ENCODE measurements around the gene ZBTB42. TPM values are rescaled to one million over a fixed set of nuclear protein-coding genes. Genes with fewer than 3 reads are reported as not detected.

Gene ZBTB42
- total RNA-seq, 1 experiment from 2014 or later: 9.2 TPM

- ChIA-PET CTCF (no interaction called here), POLR2A (ENCODE audit: unreplicated experiment) (no interaction called here)
- no peaks in the 10 kb centered on the region for H3K9me2 ChIP-seq (replicated peaks; ENCODE audit: low read length)
- no peak overlapping the region for H3K27ac ChIP-seq (ENCODE audit: low read length)
- H3K27me3 ChIP-seq (ENCODE audit: low read length): no peaks in the 10 kb centered on the region
- BruUV-seq (replicated peaks): no TSS peak
- intact Hi-C loops (cut with micrococcal nuclease): no loop called here
- peaks cover 5% of the 10 kb centered on the region; the same call in 1 of the 2 replicates for H3K36me3 ChIP-seq (ENCODE audit: low read depth, low read length)
- H2AFZ ChIP-seq (ENCODE audit: low read length): no peak overlapping the region
- no peak overlapping the region for H3K9ac ChIP-seq (ENCODE audit: low read length)
- H3K4me1 ChIP-seq (ENCODE audit: insufficient read depth, low read length): no peaks in the 10 kb centered on the region
- H3F3A ChIP-seq (ENCODE audit: low read length, unreplicated experiment): no peaks in the 10 kb centered on the region
- TF ChIP-seq EZH2 (IDR thresholded peaks at IDR 0.05; ENCODE audit: low read length, unreplicated experiment): no peak
- TF ChIP-seq CTCF (conservative IDR thresholded peaks at IDR 0.05; ENCODE audit: low read depth, low read length): no peak
- no peak for TF ChIP-seq EZH2phosphoT487 (IDR thresholded peaks at IDR 0.05; ENCODE audit: borderline replicate concordance, low read length)
- no peaks in the 10 kb centered on the region for H3K9me3 ChIP-seq (ENCODE audit: low read length)
- no peak overlapping the region for H3K4me2 ChIP-seq (ENCODE audit: low read length)
- ATAC-seq (no peak), DNase-seq (no peak)
- H4K20me1 ChIP-seq (ENCODE audit: low read length): no peaks in the 10 kb centered on the region
- H3K79me2 ChIP-seq (ENCODE audit: low read length): no peaks in the 10 kb centered on the region
- no peak overlapping the region for H3K4me3 ChIP-seq (ENCODE audit: low read length)
These were observed 23.1 kb upstream of the ZBTB42 start for GRCh38 chr14:104777808-104778249.

- Histone ChIP-seq H4K20me1 (ENCODE audit: low read length) (no peaks in the 10 kb centered on the region), H3K4me2 (ENCODE audit: low read length) (no peak overlapping the region), H3K79me2 (ENCODE audit: low read length) (no peaks in the 10 kb centered on the region), H3K27ac (ENCODE audit: low read length) (no peak overlapping the region), H3K36me3 (ENCODE audit: low read depth, low read length) (no peaks in the 10 kb centered on the region), H3K9me2 (replicated peaks; ENCODE audit: low read length) (no peaks in the 10 kb centered on the region), H3K9me3 (ENCODE audit: low read length) (no peaks in the 10 kb centered on the region), H3K27me3 (ENCODE audit: low read length) (no peaks in the 10 kb centered on the region), H3K9ac (ENCODE audit: low read length) (no peak overlapping the region), H3K4me3 (ENCODE audit: low read length) (no peak overlapping the region), H2AFZ (ENCODE audit: low read length) (no peak overlapping the region), H3K4me1 (ENCODE audit: insufficient read depth, low read length) (no peaks in the 10 kb centered on the region), H3F3A (ENCODE audit: low read length, unreplicated experiment) (no peaks in the 10 kb centered on the region)
- ChIA-PET CTCF (no interaction called here), POLR2A (ENCODE audit: unreplicated experiment) (no interaction called here)
- intact Hi-C loops (cut with micrococcal nuclease): no loop called here
- no TSS peak for BruUV-seq (replicated peaks)
- ATAC-seq (no peak), DNase-seq (no peak)
- TF ChIP-seq EZH2phosphoT487 (IDR thresholded peaks at IDR 0.05; ENCODE audit: borderline replicate concordance, low read length) (no peak), CTCF (conservative IDR thresholded peaks at IDR 0.05; ENCODE audit: low read depth, low read length) (no peak), EZH2 (IDR thresholded peaks at IDR 0.05; ENCODE audit: low read length, unreplicated experiment) (no peak)
These were observed 22.1 kb upstream of the ZBTB42 start for GRCh38 chr14:104778694-104779331.

GRCh38 chr14:104779776-104780512 is 21.0 kb upstream of the ZBTB42 start:
- Histone ChIP-seq H4K20me1 (ENCODE audit: low read length) (no peaks in the 10 kb centered on the region), H3K4me1 (ENCODE audit: insufficient read depth, low read length) (no peaks in the 10 kb centered on the region), H3K27me3 (ENCODE audit: low read length) (no peaks in the 10 kb centered on the region), H3F3A (ENCODE audit: low read length, unreplicated experiment) (no peaks in the 10 kb centered on the region), H3K9me3 (ENCODE audit: low read length) (no peaks in the 10 kb centered on the region), H2AFZ (ENCODE audit: low read length) (no peak overlapping the region), H3K9me2 (replicated peaks; ENCODE audit: low read length) (no peaks in the 10 kb centered on the region), H3K4me3 (ENCODE audit: low read length) (no peak overlapping the region), H3K4me2 (ENCODE audit: low read length) (no peak overlapping the region), H3K36me3 (ENCODE audit: low read depth, low read length) (no peaks in the 10 kb centered on the region), H3K27ac (ENCODE audit: low read length) (no peak overlapping the region), H3K9ac (ENCODE audit: low read length) (no peak overlapping the region), H3K79me2 (ENCODE audit: low read length) (no peaks in the 10 kb centered on the region)
- no peak for TF ChIP-seq EZH2phosphoT487 (IDR thresholded peaks at IDR 0.05; ENCODE audit: borderline replicate concordance, low read length)
- no peak for TF ChIP-seq EZH2 (IDR thresholded peaks at IDR 0.05; ENCODE audit: low read length, unreplicated experiment)
- TF ChIP-seq CTCF (conservative IDR thresholded peaks at IDR 0.05; ENCODE audit: low read depth, low read length): no peak
- DNase-seq: no peak
- BruUV-seq (replicated peaks): no TSS peak
- POLR2A ChIA-PET (ENCODE audit: unreplicated experiment): no interaction called here
- CTCF ChIA-PET: no interaction called here
- no peak for ATAC-seq
- intact Hi-C loops (cut with micrococcal nuclease): no loop called here

Measured in PC-3 (cell line).